HG03571 (cell line): ENCODE measurements around the gene HYAL2.
A peak's percentile ranks its signal among the peaks of the same experiment; 100 is the strongest.

Experiments
- ATAC-seq: cut with Tn5 transposase; IDR thresholded peaks from one replicate; pipeline ENCODE4 v1.9.1; 2021; ENCODE audit not compliant: unreplicated experiment

Gene HYAL2

DNA sequence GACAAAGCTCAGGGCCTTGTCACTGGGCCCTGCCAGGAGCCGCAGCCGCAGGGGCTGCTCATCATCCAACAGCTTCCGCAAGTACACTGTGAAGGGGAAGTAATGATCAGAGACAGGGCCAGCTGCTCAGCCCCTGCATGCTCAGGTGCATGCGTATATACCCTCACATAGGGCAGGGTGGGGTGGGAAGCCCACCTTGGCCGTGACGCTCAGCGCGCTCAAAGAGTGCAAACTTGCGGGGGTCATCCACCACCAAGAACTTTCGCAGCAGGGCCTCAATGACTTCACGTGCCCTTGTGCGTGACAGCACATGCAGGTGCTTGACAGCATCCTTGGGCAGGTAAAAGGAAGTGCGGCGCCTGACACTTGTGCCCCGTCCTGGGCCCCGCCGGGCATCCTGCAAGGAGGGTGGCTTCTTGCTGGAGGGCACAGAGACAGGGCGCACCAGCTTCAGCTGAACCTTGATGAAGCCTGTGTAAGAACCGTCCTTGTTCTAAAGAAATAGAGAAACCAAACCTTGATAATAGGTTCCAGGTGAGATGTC, 8.9 kb upstream of the HYAL2 start:
- no peak for ATAC-seq

DNA sequence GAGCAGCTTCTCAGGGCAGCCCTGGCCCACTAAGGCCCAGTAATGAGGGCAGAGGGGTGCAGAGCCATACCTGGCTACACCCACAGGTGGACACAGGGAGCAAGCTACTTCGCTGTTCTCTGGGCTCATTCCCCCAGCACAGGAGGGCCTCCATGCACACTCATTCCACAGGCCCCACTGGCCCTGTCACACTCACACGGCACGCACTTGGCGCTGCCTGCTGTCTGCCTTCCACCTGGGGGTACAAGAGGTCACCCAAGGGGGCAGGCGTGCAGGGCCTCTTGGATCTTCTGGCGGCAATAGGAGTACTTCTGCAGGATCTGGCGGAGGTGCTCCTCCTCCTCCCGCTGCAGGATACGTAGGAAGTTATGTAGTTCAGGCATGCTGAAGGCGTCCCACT, 7.8 kb upstream of the HYAL2 start:
- ATAC-seq, result no peak

DNA sequence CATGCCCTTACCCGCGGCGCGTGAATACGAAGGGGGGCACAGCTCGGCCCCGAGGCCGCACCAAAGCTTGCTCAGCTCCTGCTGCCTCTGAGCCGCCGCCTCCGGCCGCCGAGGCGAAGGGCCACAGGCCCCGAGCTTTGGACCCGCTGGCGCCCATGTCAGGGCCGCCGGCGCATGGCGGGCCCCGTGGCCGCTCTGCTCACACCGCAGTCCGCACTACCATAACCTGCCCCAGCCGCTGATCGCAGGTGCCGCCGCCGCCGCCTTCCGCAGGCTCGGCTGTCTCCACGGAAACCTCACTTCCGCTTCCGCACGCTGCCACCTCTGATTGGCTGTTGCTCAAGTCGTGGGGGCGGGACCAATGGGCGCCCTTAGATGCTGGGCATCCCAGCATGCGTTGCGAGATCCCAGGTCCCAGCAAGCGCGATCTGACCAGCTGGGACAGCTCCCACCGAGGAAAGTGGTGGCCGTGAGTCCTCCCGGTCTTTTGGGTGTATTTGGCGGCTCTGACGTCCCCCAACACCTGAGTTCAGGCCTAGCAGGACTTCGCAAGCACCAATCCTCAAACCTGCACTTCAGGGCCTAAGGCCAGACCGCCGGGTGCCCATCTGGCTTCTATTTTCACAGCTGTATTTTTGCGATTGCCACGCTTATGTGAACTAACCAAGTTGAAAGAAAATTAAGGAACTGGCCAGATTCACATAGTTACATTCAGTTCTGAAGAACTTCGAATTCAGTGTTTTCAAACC, 5.6 kb upstream of the HYAL2 start, which contains the start of gene TUSC2:
TUSC2 (minus strand) TSS at position 281 of the 749 bp plus-strand sequence; CDS start at position 157, 124 bp downstream.
- ATAC-seq, result peak; percentile 68

DNA sequence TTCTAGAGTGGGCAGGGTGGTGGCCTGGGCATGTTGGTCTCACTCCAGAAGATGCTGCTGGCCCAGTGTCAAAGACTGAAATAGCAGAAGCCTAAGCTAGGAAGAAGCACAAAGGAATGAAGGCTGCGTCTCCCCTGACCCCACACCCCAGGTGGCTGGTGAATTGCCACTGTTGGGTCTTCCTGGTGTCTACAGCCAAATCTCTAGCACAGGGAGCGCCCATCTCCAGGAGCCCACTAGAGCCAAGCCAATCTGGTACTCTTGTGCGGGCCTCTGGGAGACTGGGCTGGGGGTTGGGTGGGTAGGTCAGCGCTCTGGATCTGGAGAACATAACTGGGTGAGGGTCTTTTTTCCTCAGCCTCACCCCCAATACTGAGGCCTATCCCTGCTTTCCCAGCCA, 4.6 kb upstream of the HYAL2 start:
- no peak for ATAC-seq

DNA sequence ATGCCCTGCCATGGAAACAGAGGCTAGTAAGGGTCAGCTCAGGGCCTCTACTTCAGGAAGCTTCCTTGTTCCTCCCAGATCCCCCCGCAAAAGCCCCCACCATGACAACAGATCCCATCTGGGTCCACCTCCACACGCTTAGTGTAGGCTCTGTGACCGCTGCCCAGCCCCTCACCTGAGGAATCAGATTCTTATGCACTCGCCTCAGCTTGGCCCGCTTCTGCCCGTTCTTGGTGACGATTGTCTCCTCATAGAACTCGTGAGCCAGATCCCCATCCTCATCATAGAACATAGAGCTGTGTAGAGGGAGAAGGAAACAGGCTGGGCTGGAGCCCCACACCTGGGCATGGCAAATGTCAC, 3.6 kb upstream of the HYAL2 start:
- ATAC-seq, result no peak

DNA sequence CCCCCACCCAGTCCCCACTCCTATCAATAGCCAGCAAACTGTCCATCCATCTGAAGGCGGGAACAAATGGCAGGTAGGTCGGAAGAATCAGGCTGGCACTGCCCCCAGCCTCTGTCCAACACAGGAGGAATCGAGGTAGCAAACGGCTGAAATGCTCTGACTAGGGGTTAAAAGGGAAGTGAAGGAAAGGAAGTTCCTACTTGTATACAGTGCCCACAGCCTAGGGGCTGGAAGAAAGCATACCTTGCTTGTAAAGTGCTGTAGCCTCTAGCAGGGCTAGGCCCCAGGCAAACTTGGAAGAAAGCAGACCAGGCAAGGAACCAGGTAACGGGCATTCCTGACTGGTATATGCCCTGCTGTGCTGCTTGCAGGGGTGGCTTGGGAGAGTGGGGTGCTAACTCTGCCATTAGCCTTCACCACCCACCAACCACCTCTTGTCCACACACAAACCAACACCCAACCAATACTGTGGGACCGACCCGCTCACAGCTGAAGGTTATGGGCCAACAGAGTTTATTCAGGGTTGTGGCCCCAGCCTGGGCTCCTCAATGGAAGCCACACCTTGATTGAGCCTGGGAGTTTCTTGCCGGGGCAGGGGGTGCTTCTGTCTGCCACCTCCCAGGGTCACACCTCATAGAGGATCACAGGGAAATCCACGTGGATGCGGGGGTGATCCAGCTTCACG, 3.1 kb upstream of the HYAL2 start:
- no peak for ATAC-seq

DNA sequence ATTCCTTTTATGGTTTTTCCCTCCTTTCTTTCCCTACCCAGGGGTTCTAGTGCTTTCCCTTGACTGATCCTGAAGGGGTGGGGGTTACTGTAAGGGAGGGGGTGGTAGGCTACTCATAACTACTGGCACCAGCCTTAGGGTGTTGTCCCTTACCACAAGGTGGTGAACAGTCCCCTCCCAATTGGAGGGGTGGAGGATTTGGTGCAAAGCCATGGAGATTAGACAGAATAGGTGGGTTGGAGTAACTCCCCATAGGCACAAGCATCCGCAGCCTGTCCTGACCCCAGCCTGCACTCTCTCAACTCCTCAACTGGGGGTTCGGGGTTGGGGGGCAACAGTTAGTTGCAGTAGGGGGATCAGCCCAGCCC, 2.6 kb upstream of the HYAL2 start:
- ATAC-seq, result no peak

DNA sequence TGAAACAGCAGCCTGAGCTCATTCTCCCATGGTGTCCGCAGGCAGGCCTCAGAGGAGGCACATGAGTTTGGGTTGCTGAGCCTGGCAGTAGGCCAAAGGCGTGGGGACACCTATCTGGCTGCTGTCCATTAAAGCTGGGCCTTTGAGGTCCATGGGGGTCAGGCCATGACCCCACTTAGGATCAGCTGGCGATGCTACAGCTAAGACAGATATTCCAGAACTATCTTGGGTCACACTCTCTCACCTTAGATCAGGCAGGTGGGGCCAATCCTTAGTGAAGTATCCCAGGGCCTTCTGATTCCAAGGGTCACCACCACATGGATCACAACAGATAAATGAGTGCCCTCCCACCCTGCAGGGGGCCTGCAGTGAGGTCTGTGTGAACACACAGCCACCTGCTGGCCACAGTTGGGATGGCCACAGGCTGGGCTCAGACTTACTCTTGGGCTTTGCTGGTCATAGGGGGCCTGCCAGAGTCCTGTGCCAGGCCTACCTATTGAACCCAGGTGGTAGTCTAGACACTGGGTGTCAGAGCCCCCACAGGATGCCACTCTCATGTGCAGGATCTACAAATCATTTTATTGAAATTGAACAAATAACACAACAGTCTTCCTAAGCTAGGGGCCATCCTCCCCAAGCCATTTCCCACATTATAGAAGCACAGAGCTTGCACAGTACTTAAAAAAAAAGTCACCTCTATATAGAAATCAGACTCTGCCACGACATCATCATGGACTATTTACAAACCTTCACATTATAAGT, 2.0 kb upstream of the HYAL2 start:
- ATAC-seq, result peak; percentile 23

DNA sequence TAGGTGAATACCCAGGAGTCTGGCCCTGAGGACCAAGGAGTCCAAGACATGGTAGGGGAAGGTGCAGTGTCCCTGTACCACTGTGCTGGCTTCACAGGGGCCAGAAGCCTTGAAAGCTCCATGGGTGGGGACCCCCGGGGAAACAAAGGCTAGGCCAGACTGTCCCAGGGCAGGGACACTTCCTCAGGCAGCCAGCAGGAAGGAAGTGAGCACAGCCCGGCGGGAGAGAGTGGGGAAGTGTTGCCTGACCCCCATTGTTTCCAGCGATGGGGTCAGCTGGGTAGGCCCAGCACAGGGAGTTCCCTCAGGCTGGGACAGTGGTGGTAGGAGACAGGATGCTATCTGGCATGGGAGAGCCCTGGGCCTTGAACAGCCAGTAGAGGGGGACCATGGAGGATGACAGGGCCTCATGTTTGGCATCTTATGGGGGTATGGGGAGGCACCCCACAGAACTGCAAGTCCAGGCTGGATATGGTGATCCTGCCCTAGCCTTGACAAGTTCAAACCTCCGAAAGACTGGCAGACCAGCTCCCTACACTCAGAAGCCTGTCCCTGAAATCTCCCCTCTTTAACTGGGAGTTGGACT, 1.2 kb upstream of the HYAL2 start:
- ATAC-seq, result no peak

DNA sequence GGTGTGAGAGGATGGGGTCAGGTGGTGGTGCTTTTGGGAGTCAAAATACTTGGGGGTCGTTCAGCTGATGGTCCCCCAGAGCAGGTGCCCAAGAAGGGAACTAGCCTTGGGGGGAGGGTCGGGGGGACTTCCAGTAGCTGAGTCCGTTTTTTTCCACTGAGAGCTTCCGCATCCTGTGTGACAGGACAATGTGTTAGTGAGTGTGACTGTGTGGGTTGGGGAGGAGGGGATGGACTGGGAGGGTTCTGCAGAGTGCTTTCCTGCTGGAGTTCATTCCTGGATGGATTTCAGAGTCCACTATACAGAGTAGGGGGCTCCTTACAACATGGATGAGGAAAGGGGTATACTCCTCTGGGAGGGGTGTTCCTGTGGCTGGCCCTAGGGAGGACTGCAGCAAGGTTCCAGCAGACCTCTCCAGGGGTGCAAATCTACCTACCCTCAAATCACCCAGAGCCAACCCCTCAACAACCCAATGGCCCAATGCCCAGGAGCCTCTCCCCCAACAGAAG, 601 bp upstream of the HYAL2 start:
- ATAC-seq, result no peak

DNA sequence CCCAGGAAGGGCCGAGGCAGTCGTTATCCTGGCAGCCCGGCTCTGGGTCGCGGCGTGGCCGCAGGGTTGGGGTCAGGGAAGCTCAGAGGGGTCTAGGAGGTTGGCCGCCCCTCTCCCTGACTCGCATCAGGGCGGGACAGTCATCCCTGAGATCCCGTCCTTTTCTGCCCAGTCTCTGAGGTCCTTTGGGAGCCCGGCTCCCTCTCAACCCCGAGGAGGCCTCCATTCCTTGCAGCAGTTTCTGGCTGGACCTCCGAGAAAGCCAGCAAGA, 495 bp downstream of the HYAL2 start:
- no peak for ATAC-seq

DNA sequence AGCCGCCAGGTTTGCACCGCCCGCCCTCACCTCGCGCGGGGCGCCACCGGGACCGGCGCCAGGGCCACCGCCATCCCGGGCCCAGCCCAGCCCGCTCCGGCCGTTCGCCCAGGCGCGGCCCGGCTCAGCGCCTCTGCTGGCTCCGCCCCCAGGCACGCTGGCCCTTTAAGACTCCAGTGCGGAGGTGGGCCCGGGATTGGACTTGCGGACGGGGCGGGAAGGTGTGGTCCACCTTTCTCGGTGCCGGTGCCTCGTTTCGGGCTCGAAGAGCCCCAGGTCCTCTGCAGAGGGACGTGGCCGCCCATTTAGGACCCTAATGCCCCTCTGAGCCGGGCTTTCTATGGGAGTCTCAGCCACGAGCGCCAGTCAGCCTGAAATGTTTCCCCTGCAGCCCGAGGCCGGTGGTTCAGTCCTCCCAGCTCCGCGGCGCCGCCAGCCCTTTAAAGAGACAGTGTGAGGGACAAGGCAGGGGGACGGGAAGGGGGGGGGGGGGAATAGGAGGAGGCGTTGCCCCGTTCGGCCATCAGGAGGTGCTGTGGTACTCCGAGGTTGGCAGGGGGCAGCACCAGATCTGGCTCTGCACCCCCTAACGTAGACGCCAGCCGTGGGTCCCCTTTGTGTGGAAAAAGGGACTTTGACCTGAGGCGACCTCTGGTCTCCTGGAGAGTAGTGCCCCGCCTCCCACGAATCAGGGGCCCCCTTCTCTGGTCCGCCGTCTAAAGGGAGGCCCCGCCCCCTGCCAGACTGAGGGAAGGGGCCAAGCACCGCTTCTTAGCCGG, 1.0 kb downstream of the HYAL2 start:
- peak; percentile 70 for ATAC-seq

DNA sequence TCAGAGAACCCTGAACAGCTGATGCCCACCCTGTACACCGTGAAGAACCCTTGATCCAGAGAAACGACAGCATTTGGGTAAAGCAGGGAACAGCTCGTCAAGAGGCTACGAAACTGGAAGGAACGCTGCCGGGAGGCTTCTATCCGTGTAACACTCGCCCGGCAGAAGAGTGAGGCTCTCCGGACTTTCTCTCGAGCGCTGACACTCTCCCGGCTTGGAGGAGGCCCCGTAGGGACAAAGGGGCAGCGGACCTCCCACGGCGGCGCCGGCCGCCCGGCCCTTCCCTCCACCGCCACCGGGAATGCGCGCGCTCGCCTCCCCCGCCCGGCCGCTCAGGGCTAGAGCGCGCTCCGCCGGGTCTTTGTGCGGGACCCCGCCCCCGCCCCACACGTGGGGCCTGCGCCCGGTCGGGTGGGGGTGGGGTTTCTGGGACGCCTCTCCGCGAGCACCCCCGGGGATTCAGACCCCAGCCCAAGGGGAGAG, 1.7 kb downstream of the HYAL2 start:
- peak; percentile 39 for ATAC-seq

DNA sequence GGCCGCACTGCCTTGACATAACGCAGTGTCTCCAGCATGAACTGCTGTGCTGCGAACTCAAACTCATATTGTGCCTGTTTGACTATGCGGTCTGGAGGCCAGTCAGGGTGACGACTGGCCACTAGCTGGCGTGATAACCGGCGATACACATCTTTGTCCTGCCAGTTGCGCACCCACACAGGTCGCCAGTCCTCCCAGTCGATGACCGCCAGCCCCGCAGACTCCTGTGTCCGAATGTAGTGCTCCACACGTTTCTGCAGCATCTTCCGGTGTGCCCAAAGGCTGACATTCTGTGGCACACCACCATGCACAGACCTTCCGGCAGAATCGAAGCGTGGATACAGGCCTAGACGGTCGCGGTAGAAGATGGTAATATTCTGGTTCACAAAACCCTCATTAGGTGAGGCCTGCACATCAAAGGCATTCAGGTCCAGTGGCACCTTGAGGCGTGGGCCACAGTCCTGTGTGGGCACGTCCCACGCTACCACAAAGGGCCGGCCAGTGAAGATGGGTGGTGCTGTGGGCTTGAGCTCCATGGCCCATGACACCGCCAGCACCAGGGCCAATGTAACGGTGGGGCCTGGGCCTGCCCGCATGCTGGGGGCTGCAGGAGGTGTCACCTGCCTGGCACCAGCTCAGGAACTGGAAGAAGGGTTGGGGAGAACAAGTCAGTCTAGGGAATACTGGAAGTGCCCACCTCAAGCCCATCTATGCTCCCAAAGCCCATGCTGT, 2.5 kb downstream of the HYAL2 start:
- no peak for ATAC-seq

DNA sequence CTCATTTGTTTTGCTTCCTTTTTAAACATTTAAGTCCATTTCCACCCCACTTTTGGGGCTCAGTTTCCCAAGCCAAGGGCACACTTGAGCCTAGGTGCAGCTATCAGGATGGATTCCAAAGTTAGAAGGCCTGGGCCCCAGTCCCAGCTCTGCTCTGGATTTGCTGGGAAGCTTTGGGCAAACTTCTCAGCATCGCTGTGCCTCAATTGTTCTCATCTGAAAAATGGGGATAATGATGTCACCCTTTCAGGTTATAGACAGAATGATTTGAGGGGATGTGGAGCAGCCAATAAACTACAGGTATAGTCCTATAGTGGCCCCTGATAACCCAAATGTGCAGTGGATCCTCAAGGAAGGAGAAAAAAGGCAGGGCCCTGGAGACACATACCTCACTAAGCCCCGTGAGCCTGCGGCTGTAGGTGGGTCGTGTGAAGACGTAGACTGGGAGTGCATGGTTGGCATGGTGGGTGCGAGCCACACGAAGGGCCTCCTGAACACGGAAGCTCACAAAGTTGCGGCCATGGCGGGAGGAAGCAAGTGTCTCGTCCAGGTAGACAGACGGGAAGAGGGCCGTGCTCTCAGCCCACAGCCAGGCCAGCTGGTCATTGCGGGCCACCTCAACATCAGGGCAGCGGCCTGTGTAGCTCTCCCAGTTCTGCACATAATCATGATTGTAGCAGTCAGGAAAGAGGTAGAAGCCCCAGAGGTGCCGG, 3.2 kb downstream of the HYAL2 start:
- ATAC-seq, result no peak

DNA sequence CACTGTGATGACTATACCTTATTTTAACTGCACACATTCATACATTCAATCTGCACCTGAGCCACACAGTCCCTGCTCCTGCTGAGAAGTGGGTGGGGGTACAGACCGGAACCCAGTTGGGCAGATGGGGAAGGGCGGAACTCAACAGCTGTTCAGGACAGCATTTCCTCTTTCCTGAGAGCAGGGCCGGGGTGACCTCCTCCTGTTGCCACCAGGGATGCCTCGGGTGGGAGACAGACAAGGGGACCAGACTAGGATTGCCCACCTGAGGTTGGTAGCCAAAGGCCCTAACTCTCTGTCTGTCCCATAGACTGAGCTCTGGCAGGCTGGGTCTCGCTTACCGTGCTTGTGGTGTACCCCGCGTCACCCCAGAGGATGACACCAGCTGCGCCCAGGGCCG, 3.9 kb downstream of the HYAL2 start:
- no peak for ATAC-seq

DNA sequence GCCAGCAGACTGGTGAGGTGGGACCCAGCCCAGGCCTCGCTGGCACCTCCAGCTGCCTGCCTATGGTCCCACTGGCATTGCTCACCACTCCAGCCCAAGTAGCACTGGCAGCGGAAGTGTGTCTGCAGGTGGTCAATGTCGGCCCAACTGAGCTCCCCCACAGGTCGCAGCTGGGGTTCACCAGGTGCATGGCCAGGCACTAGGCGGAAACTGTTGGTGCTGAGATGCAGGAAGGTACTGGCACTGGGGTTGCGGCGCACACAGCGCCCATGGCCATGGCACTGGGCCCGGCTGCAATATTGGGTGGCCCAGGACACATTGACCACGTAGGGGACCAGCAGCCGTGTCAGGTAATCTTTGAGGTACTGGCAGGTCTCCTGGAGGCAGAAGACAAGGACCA, 4.4 kb downstream of the HYAL2 start:
- ATAC-seq, result no peak

DNA sequence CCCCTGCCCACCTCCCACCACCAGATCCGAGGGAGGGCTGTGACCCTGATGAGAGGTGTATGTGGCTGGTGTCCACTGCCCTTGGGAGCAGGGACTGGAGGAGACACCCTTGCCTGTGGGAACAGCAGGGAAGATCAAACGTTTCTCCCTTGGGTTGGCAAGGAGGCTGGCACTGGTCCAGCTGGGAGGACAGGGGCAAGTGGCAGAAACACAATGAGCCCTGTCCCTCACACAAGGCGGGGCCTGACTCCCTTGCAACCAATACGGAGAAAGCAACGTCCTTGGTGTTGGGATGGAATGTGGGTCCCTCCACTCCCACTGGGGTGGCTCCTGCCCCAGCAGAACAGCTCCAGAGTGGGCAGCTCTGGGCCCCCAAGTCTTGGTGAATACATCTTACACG, 5.2 kb downstream of the HYAL2 start:
- no peak for ATAC-seq

DNA sequence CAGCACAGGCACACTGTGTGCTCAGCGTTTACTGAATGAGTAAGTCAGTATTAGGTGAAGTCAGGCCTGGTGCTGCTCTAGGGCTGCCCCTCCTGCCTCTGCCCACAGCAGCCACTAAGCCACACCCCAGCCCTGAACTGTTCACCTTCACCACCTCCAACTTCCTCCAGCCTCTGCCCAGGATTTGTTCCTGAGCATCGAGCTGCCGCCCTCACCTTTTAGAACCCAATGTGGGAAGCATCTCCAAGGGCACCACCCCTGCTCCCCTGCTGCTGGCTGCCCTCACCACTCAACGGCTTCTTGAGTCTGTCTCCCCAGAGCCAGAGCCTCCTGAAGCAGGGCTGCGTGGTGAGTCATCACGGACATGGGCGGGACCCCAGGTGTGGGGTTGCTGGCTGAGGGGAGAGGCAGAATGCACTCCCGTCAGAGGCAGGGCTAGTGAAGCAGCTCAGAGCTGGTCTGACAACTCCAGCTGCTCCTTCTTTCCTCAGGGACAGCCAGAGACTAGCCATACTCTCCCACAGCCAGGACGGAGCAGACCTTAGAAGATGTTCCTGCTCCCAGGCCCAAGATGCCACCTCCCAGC, 5.8 kb downstream of the HYAL2 start:
- no peak for ATAC-seq
